RWPE2 (cell line): ENCODE results near the gene CAMK1G.

Experiments used
- ATAC-seq: fragments of 200-7000 bp; cut with Tn5 transposase; 3 replicates; pipeline ENCODE4 v1.9.1; 2021; ENCODE audit warnings: low read depth
- DNase-seq: peaks from one replicate; pipeline ENCODE4 v3.0.0-alpha.2; 2020; ENCODE audit warnings: low spot score
- H3K27ac ChIP-seq: fragments of 450-650 bp; 2 replicates; pipeline ENCODE4 v1.5.1; 2017; ENCODE audit warnings: mild to moderate bottlenecking; ENCODE audit not compliant: poor library complexity, severe bottlenecking
- H3K27me3 ChIP-seq: fragments of 250-450 bp; sonication (Bioruptor Pico); 2 replicates; pipeline ENCODE4 v1.5.1; 2021; ENCODE audit warnings: mild to moderate bottlenecking, moderate library complexity; ENCODE audit not compliant: insufficient read depth, poor library complexity, severe bottlenecking
- H3K36me3 ChIP-seq: fragments of 250-450 bp; sonication (Bioruptor Pico); 2 replicates; pipeline ENCODE4 v1.5.1; 2020; ENCODE audit warnings: low read depth, mild to moderate bottlenecking, moderate library complexity
- H3K4me1 ChIP-seq: fragments of 250-450 bp; sonication (Bioruptor Pico); 2 replicates; pipeline ENCODE4 v1.5.1; 2021; ENCODE audit warnings: mild to moderate bottlenecking, moderate library complexity; ENCODE audit not compliant: insufficient read depth, poor library complexity, severe bottlenecking
- H3K4me3 ChIP-seq: fragments of 250-450 bp; sonication (Bioruptor Pico); 2 replicates; pipeline ENCODE4 v1.5.1; 2021; ENCODE audit warnings: mild to moderate bottlenecking, moderate library complexity; ENCODE audit not compliant: severe bottlenecking
- H3K9me3 ChIP-seq: fragments of 250-450 bp; sonication (Bioruptor Pico); 2 replicates; pipeline ENCODE4 v1.5.1; 2021; ENCODE audit warnings: mild to moderate bottlenecking, moderate library complexity; ENCODE audit not compliant: severe bottlenecking
- TF ChIP-seq, protein P1 (sequence below): fragments of 450-650 bp; IDR thresholded peaks from one replicate; pipeline ENCODE4 v1.5.1; 2017; ENCODE audit warnings: mild to moderate bottlenecking, moderate library complexity; ENCODE audit not compliant: poor library complexity, severe bottlenecking

CAMK1G gene

GRCh38 chr1:209554761-209555611 is 28.5 kb upstream of the CAMK1G start:
- TF ChIP-seq, protein P1, sequence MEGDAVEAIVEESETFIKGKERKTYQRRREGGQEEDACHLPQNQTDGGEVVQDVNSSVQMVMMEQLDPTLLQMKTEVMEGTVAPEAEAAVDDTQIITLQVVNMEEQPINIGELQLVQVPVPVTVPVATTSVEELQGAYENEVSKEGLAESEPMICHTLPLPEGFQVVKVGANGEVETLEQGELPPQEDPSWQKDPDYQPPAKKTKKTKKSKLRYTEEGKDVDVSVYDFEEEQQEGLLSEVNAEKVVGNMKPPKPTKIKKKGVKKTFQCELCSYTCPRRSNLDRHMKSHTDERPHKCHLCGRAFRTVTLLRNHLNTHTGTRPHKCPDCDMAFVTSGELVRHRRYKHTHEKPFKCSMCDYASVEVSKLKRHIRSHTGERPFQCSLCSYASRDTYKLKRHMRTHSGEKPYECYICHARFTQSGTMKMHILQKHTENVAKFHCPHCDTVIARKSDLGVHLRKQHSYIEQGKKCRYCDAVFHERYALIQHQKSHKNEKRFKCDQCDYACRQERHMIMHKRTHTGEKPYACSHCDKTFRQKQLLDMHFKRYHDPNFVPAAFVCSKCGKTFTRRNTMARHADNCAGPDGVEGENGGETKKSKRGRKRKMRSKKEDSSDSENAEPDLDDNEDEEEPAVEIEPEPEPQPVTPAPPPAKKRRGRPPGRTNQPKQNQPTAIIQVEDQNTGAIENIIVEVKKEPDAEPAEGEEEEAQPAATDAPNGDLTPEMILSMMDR, result no peak
- no peaks in the 10 kb centered on the region for H3K4me1 ChIP-seq
- no peak overlapping the region for H3K27ac ChIP-seq

GRCh38 chr1:209556162-209556690 is 27.3 kb upstream of the CAMK1G start:
- H3K27me3 ChIP-seq, result no peaks in the 10 kb centered on the region
- H3K27ac ChIP-seq, result no peak overlapping the region
- H3K4me1 ChIP-seq, result no peaks in the 10 kb centered on the region
- H3K4me3 ChIP-seq, result no peak overlapping the region
- ATAC-seq (no peak), DNase-seq (no peak)
- TF ChIP-seq, protein P1, result no peak
- no peaks in the 10 kb centered on the region for H3K36me3 ChIP-seq
- H3K9me3 ChIP-seq, result no peaks in the 10 kb centered on the region

More at GRCh38 chr1:209554761-209555611, 28.5 kb upstream of the CAMK1G start:
- Histone ChIP-seq H3K4me3 (no peak overlapping the region), H3K27me3 (no peaks in the 10 kb centered on the region), H3K36me3 (no peaks in the 10 kb centered on the region), H3K9me3 (no peaks in the 10 kb centered on the region)
- DNase-seq (no peak), ATAC-seq (no peak)

DNA sequence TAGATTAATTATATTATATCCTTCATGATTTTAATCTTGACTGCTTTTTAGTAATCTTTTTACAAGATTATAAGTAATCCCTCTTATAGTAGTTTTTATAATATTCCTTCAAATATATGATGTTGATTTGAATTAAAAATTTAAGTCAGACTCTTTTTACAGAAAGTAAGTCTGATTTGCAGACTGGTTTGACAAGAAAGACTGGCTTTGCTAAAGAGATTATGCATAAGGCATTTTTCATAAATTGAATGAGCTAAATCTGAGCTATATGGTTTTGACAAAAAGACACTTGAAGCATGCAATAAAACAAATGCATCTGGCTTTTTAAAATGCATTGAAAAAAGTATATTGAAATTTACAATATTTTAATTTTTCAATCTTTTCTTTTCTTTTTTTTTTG is 26.3 kb upstream of the CAMK1G start:
- no peak for ATAC-seq
- Histone ChIP-seq H3K4me1 (no peaks in the 10 kb centered on the region), H3K27ac (no peak overlapping the region), H3K4me3 (no peak overlapping the region), H3K36me3 (no peaks in the 10 kb centered on the region), H3K27me3 (no peaks in the 10 kb centered on the region), H3K9me3 (no peaks in the 10 kb centered on the region)
- no peak for DNase-seq
- TF ChIP-seq, protein P1, result no peak

GRCh38 chr1:209560529-209560928 is 23.0 kb upstream of the CAMK1G start:
- TF ChIP-seq, protein P1, result no peak
- ATAC-seq, result no peak
- no peaks in the 10 kb centered on the region for H3K36me3 ChIP-seq
- H3K4me3 ChIP-seq, result no peak overlapping the region
- no peaks in the 10 kb centered on the region for H3K27me3 ChIP-seq
- no peaks in the 10 kb centered on the region for H3K9me3 ChIP-seq
- no peak overlapping the region for H3K27ac ChIP-seq
- H3K4me1 ChIP-seq, result no peaks in the 10 kb centered on the region
- DNase-seq, result no peak

- no peak overlapping the region for H3K27ac ChIP-seq
- no peak for DNase-seq
- peaks cover 2% of the 10 kb centered on the region for H3K4me1 ChIP-seq
- ATAC-seq, result no peak
- no peaks in the 10 kb centered on the region for H3K36me3 ChIP-seq
- H3K4me3 ChIP-seq, result no peak overlapping the region
- no peaks in the 10 kb centered on the region for H3K9me3 ChIP-seq
- TF ChIP-seq, protein P1, result no peak
- no peaks in the 10 kb centered on the region for H3K27me3 ChIP-seq
Measured at GRCh38 chr1:209560952-209561351, 22.6 kb upstream of the CAMK1G start.
